ENCODE results near the gene CST7.

Gene CST7

DNA sequence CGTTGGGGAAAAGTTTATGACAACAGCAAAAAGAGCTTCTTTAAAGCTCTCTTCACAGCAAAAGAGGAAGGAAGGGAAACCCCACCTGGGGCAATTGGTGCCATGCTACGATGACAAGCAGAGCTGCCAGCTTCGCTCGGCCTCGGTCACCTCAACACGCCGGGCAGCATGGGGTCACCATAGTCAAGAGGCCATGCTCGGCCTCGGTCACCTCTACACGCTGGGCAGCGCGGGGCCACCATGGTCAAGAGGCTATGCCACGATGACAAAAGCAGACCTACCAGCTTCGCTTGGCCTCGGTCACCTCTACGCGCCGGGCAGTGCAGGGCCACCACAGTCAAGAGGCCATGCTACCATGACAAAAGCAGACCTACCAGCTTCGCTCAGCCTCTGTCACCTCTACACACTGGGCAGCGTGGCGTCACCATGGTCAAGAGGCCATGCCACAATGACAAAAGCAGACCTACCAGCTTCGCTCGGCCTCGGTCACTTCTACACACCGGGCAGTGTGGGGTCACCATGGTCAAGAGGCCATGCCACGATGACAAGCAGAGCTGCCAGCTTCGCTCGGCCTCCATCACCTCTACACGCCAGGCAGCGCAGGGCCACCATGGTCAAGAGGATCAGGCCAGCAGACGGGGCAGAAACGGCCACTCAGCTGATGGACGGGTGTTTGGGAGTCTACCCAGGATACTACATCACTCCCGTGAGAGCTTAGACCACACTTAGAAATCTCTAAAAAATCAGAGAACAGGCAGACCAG, 31.4 kb downstream of the CST7 start:
- H3K9ac ChIP-seq (ENCODE audit: low read length) = no peak overlapping the region
- H3K27ac ChIP-seq (ENCODE audit: low read depth, low read length) = no peak overlapping the region
- peaks cover 64% of the 10 kb centered on the region for H3K36me3 ChIP-seq (ENCODE audit: control insufficient read depth, insufficient read depth, low read length)
- H3K27me3 ChIP-seq (ENCODE audit: control insufficient read depth, insufficient read depth, low read length) = no peaks in the 10 kb centered on the region
- H3K4me3 ChIP-seq (ENCODE audit: low read depth, low read length) = no peak overlapping the region
- peaks cover 27% of the 10 kb centered on the region for H3K9me3 ChIP-seq (ENCODE audit: control insufficient read depth, insufficient read depth, low read depth, low read length)
- no peaks in the 10 kb centered on the region for H3K4me1 ChIP-seq (ENCODE audit: control insufficient read depth, insufficient read depth, low read length)

GRCh38 chr20:24981282-24981681, 32.2 kb downstream of the CST7 start:
- Histone ChIP-seq H3K4me3 (ENCODE audit: low read depth, low read length) (no peak overlapping the region), H3K27ac (ENCODE audit: low read depth, low read length) (no peak overlapping the region), H3K4me1 (ENCODE audit: control insufficient read depth, insufficient read depth, low read length) (no peaks in the 10 kb centered on the region), H3K27me3 (ENCODE audit: control insufficient read depth, insufficient read depth, low read length) (no peaks in the 10 kb centered on the region), H3K9ac (ENCODE audit: low read length) (no peak overlapping the region), H3K36me3 (ENCODE audit: control insufficient read depth, insufficient read depth, low read length) (peaks cover 62% of the 10 kb centered on the region), H3K9me3 (ENCODE audit: control insufficient read depth, insufficient read depth, low read depth, low read length) (peaks cover 25% of the 10 kb centered on the region)

- Histone ChIP-seq H3K27me3 (ENCODE audit: control insufficient read depth, insufficient read depth, low read length) (no peaks in the 10 kb centered on the region), H3K27ac (ENCODE audit: low read depth, low read length) (no peak overlapping the region), H3K4me3 (ENCODE audit: low read depth, low read length) (no peak overlapping the region), H3K9ac (ENCODE audit: low read length) (no peak overlapping the region), H3K4me1 (ENCODE audit: control insufficient read depth, insufficient read depth, low read length) (no peaks in the 10 kb centered on the region), H3K36me3 (ENCODE audit: control insufficient read depth, insufficient read depth, low read length) (peaks cover 56% of the 10 kb centered on the region), H3K9me3 (ENCODE audit: control insufficient read depth, insufficient read depth, low read depth, low read length) (peaks cover 20% of the 10 kb centered on the region)
Measured at GRCh38 chr20:24981790-24982189, 32.7 kb downstream of the CST7 start.

GRCh38 chr20:24983896-24984295, 34.8 kb downstream of the CST7 start:
- H3K27me3 ChIP-seq (ENCODE audit: control insufficient read depth, insufficient read depth, low read length) = no peaks in the 10 kb centered on the region
- no peak overlapping the region for H3K4me3 ChIP-seq (ENCODE audit: low read depth, low read length)
- H3K9ac ChIP-seq (ENCODE audit: low read length) = no peak overlapping the region
- H3K27ac ChIP-seq (ENCODE audit: low read depth, low read length) = no peak overlapping the region
- H3K36me3 ChIP-seq (ENCODE audit: control insufficient read depth, insufficient read depth, low read length) = peaks cover 39% of the 10 kb centered on the region
- peaks cover 15% of the 10 kb centered on the region for H3K9me3 ChIP-seq (ENCODE audit: control insufficient read depth, insufficient read depth, low read depth, low read length)
- H3K4me1 ChIP-seq (ENCODE audit: control insufficient read depth, insufficient read depth, low read length) = no peaks in the 10 kb centered on the region

GRCh38 chr20:24984961-24985640, 36.0 kb downstream of the CST7 start:
- H3K27me3 ChIP-seq (ENCODE audit: control insufficient read depth, insufficient read depth, low read length) = no peaks in the 10 kb centered on the region
- peaks cover 30% of the 10 kb centered on the region for H3K36me3 ChIP-seq (ENCODE audit: control insufficient read depth, insufficient read depth, low read length)
- H3K4me3 ChIP-seq (ENCODE audit: low read depth, low read length) = no peak overlapping the region
- H3K9ac ChIP-seq (ENCODE audit: low read length) = no peak overlapping the region
- no peaks in the 10 kb centered on the region for H3K4me1 ChIP-seq (ENCODE audit: control insufficient read depth, insufficient read depth, low read length)
- no peak overlapping the region for H3K27ac ChIP-seq (ENCODE audit: low read depth, low read length)
- peaks cover 10% of the 10 kb centered on the region for H3K9me3 ChIP-seq (ENCODE audit: control insufficient read depth, insufficient read depth, low read depth, low read length)

GRCh38 chr20:24985802-24986201, 36.7 kb downstream of the CST7 start:
- Histone ChIP-seq H3K27me3 (ENCODE audit: control insufficient read depth, insufficient read depth, low read length) (no peaks in the 10 kb centered on the region), H3K36me3 (ENCODE audit: control insufficient read depth, insufficient read depth, low read length) (peaks cover 23% of the 10 kb centered on the region), H3K27ac (ENCODE audit: low read depth, low read length) (no peak overlapping the region), H3K9ac (ENCODE audit: low read length) (no peak overlapping the region), H3K4me1 (ENCODE audit: control insufficient read depth, insufficient read depth, low read length) (no peaks in the 10 kb centered on the region), H3K4me3 (ENCODE audit: low read depth, low read length) (no peak overlapping the region), H3K9me3 (ENCODE audit: control insufficient read depth, insufficient read depth, low read depth, low read length) (peaks cover 3% of the 10 kb centered on the region)

- Histone ChIP-seq H3K36me3 (ENCODE audit: control insufficient read depth, insufficient read depth, low read length) (peaks cover 16% of the 10 kb centered on the region), H3K4me3 (ENCODE audit: low read depth, low read length) (no peak overlapping the region), H3K27me3 (ENCODE audit: control insufficient read depth, insufficient read depth, low read length) (no peaks in the 10 kb centered on the region), H3K4me1 (ENCODE audit: control insufficient read depth, insufficient read depth, low read length) (peaks cover 7% of the 10 kb centered on the region; the same call in 1 of the 2 replicates), H3K9ac (ENCODE audit: low read length) (no peak overlapping the region), H3K9me3 (ENCODE audit: control insufficient read depth, insufficient read depth, low read depth, low read length) (no peaks in the 10 kb centered on the region), H3K27ac (ENCODE audit: low read depth, low read length) (no peak overlapping the region)
Measured at GRCh38 chr20:24986436-24987015, 37.5 kb downstream of the CST7 start.

- Histone ChIP-seq H3K36me3 (ENCODE audit: control insufficient read depth, insufficient read depth, low read length) (peaks cover 12% of the 10 kb centered on the region), H3K9ac (ENCODE audit: low read length) (no peak overlapping the region), H3K4me1 (ENCODE audit: control insufficient read depth, insufficient read depth, low read length) (peaks cover 10% of the 10 kb centered on the region; the same call in 1 of the 2 replicates), H3K9me3 (ENCODE audit: control insufficient read depth, insufficient read depth, low read depth, low read length) (no peaks in the 10 kb centered on the region), H3K27ac (ENCODE audit: low read depth, low read length) (no peak overlapping the region), H3K27me3 (ENCODE audit: control insufficient read depth, insufficient read depth, low read length) (no peaks in the 10 kb centered on the region), H3K4me3 (ENCODE audit: low read depth, low read length) (no peak overlapping the region)
Measured at GRCh38 chr20:24987244-24987643, 38.2 kb downstream of the CST7 start.

- peaks cover 10% of the 10 kb centered on the region; the same call in 1 of the 2 replicates for H3K4me1 ChIP-seq (ENCODE audit: control insufficient read depth, insufficient read depth, low read length)
- H3K36me3 ChIP-seq (ENCODE audit: control insufficient read depth, insufficient read depth, low read length) = peaks cover 6% of the 10 kb centered on the region
- H3K4me3 ChIP-seq (ENCODE audit: low read depth, low read length) = no peak overlapping the region
- H3K9ac ChIP-seq (ENCODE audit: low read length) = no peak overlapping the region
- H3K9me3 ChIP-seq (ENCODE audit: control insufficient read depth, insufficient read depth, low read depth, low read length) = no peaks in the 10 kb centered on the region
- H3K27ac ChIP-seq (ENCODE audit: low read depth, low read length) = no peak overlapping the region
- no peaks in the 10 kb centered on the region for H3K27me3 ChIP-seq (ENCODE audit: control insufficient read depth, insufficient read depth, low read length)
Measured at GRCh38 chr20:24987873-24988835, 39.1 kb downstream of the CST7 start.

- Histone ChIP-seq H3K9ac (ENCODE audit: low read length) (no peak overlapping the region), H3K36me3 (ENCODE audit: control insufficient read depth, insufficient read depth, low read length) (no peaks in the 10 kb centered on the region; the same call in 1 of the 2 replicates), H3K4me1 (ENCODE audit: control insufficient read depth, insufficient read depth, low read length) (peaks cover 10% of the 10 kb centered on the region; the same call in 1 of the 2 replicates), H3K27me3 (ENCODE audit: control insufficient read depth, insufficient read depth, low read length) (no peaks in the 10 kb centered on the region), H3K4me3 (ENCODE audit: low read depth, low read length) (no peak overlapping the region), H3K9me3 (ENCODE audit: control insufficient read depth, insufficient read depth, low read depth, low read length) (no peaks in the 10 kb centered on the region), H3K27ac (ENCODE audit: low read depth, low read length) (no peak overlapping the region)
Measured at GRCh38 chr20:24989162-24989561, 40.1 kb downstream of the CST7 start.
